HG03520 (cell line): Measurements from ENCODE around the gene HSD17B12.

Experiments used
- ATAC-seq: cut with Tn5 transposase; IDR thresholded peaks from one replicate; pipeline ENCODE4 v1.9.1; 2021; ENCODE audit warnings: mild to moderate bottlenecking, moderate library complexity; ENCODE audit not compliant: unreplicated experiment

The HSD17B12 gene

GRCh38 chr11:43687120-43687791 is 6.7 kb downstream of the HSD17B12 start:
- ATAC-seq: no peak

- ATAC-seq: no peak
These were observed 7.9 kb downstream of the HSD17B12 start for GRCh38 chr11:43688394-43688793.

- no peak for ATAC-seq
These were observed 8.6 kb downstream of the HSD17B12 start for GRCh38 chr11:43689167-43689566.

GRCh38 chr11:43690929-43691725 is 10.6 kb downstream of the HSD17B12 start:
- ATAC-seq: no peak

GRCh38 chr11:43691806-43692205 is 11.3 kb downstream of the HSD17B12 start:
- ATAC-seq: no peak

- no peak for ATAC-seq
These were observed 12.5 kb downstream of the HSD17B12 start for GRCh38 chr11:43693069-43693468.

GRCh38 chr11:43693731-43694130 is 13.2 kb downstream of the HSD17B12 start:
- no peak for ATAC-seq

GRCh38 chr11:43694477-43694876 is 13.9 kb downstream of the HSD17B12 start:
- peak; percentile 58 for ATAC-seq

GRCh38 chr11:43697679-43698078 is 17.1 kb downstream of the HSD17B12 start:
- no peak for ATAC-seq

GRCh38 chr11:43699870-43700269 is 19.3 kb downstream of the HSD17B12 start:
- no peak for ATAC-seq

- ATAC-seq: no peak
These were observed 26.1 kb downstream of the HSD17B12 start for GRCh38 chr11:43706631-43707030.

GRCh38 chr11:43708776-43709175 is 28.2 kb downstream of the HSD17B12 start:
- ATAC-seq: no peak

- ATAC-seq: no peak
These were observed 29.2 kb downstream of the HSD17B12 start for GRCh38 chr11:43709689-43710088.

- no peak for ATAC-seq
These were observed 32.1 kb downstream of the HSD17B12 start for GRCh38 chr11:43712676-43713075.

- ATAC-seq: no peak
These were observed 37.8 kb downstream of the HSD17B12 start for GRCh38 chr11:43718373-43718772.

- ATAC-seq: no peak
These were observed 43.1 kb downstream of the HSD17B12 start for GRCh38 chr11:43723617-43724016.

- no peak for ATAC-seq
These were observed 51.7 kb downstream of the HSD17B12 start for GRCh38 chr11:43732225-43732624.

- no peak for ATAC-seq
These were observed 53.7 kb downstream of the HSD17B12 start for GRCh38 chr11:43734256-43734655.

GRCh38 chr11:43735115-43735514 is 54.6 kb downstream of the HSD17B12 start:
- no peak for ATAC-seq

- no peak for ATAC-seq
These were observed 55.4 kb downstream of the HSD17B12 start for GRCh38 chr11:43735961-43736360.

GRCh38 chr11:43736502-43737200 is 56.1 kb downstream of the HSD17B12 start:
- ATAC-seq: no peak

GRCh38 chr11:43737201-43737590 is 56.7 kb downstream of the HSD17B12 start:
- no peak for ATAC-seq
